Esophagus muscularis mucosa (tissue), 4 donors: ENCODE results near the gene SIPA1L3. TPM values are rescaled to one million over a fixed set of nuclear protein-coding genes. Genes with fewer than 3 reads are reported as not detected.
"Not testable (repeated sequence)": the region's sequence is repeated elsewhere in the genome, so short reads cannot be mapped to it uniquely, and the experiment has no call there.

ENCODE experiments used
- DNase-seq: peaks from one replicate; pipeline ENCODE4 v3.0.0-alpha.2; 2017; ENCODE audit errors: extremely low spot score
- H3K27ac ChIP-seq, 4 donors: fragments of 200-600 bp; sonication (generic); replicated peaks in 1 of 4; 1 replicate in 3 of 4; 2 replicates in 1 of 4; pipeline ENCODE4 v1.5.1; 2016 to 2019; ENCODE audit warnings: mild to moderate bottlenecking in 1 of 4
- H3K27me3 ChIP-seq, 4 donors: fragments of 200-600 bp; sonication (generic); one replicate each; pipeline versions ENCODE4 v1.5.1 to v1.6.0; 2016 to 2019
- H3K36me3 ChIP-seq, 4 donors: fragments of 200-600 bp; sonication (generic); one replicate each; pipeline ENCODE4 v1.5.1; 2016 to 2019
- H3K4me1 ChIP-seq, 4 donors: fragments of 200-600 bp; sonication (generic); one replicate each; pipeline ENCODE4 v1.5.1; 2016 to 2019
- H3K4me3 ChIP-seq, 4 donors: fragments of 200-600 bp; sonication (generic); 1 replicate in 2 of 4; 2 replicates in 2 of 4; pipeline ENCODE4 v1.5.1; 2016 to 2019; ENCODE audit warnings: mild to moderate bottlenecking in 4 of 4, moderate library complexity in 1 of 4
- H3K9me3 ChIP-seq, 4 donors: fragments of 200-600 bp; sonication (generic); 1 replicate in 3 of 4; 2 replicates in 1 of 4; pipeline ENCODE4 v1.5.1; 2016 to 2019
- CTCF ChIP-seq, 3 experiments: fragments of 200-600 bp in 2 of 3; fragments of 450-650 bp in 1 of 3; sonication (generic) in 2 of 3; IDR thresholded peaks; one replicate each; pipeline ENCODE4 v1.5.1; 2017 to 2019; ENCODE audit warnings: antibody characterized with exemption in 3 of 3, mild to moderate bottlenecking in 2 of 3, moderate library complexity in 1 of 3
- EP300 ChIP-seq: sonication (generic); formaldehyde crosslinking; IDR thresholded peaks from one replicate; pipeline ENCODE4 v1.6.1; 2017; ENCODE audit warnings: antibody characterized with exemption
- POLR2A ChIP-seq: fragments of 450-650 bp; IDR thresholded peaks from one replicate; pipeline ENCODE4 v1.6.1; 2017; ENCODE audit warnings: antibody characterized with exemption, moderate library complexity, mild to moderate bottlenecking, low read depth
- POLR2AphosphoS5 ChIP-seq, 2 donors: sonication (generic); formaldehyde crosslinking; IDR thresholded peaks; one replicate each; pipeline ENCODE4 v1.6.1; 2017; ENCODE audit warnings: antibody characterized with exemption in 2 of 2
- WGBS: methylation state at CpG from one replicate; pipeline ENCODE4 v1.1.5; 2018; 5-methylcytosine and 5-hydroxymethylcytosine counted together
- intact Hi-C: fragments of 100-400 bp; cut with DNase I; formaldehyde crosslinking; loops from one replicate; pipeline ENCODE4 v1.15.1; 2023
- total RNA-seq, 4 donors: library from RNA; depleted of rRNA; stranded (reverse); fragments of >200 nt; gene quantifications; one replicate each; pipeline versions ENCODE4 v1.1.0 to v1.2.1, GENCODE V29; 2016

The SIPA1L3 gene
- total RNA-seq, 4 donors from 2014 or later = 10.4 to 17.9 (median 13.2) TPM

- no peaks in the 10 kb centered on the region for H3K9me3 ChIP-seq
- no peaks in the 10 kb centered on the region for H3K36me3 ChIP-seq
- H3K27ac ChIP-seq = peak overlapping the region in 2 of 4 donors; percentile 74 to 81
- H3K4me1 ChIP-seq = peaks cover 12 to 23% (median 19%) of the 10 kb centered on the region in 4 donors
- DNase-seq = no peak
- TF ChIP-seq CTCF (IDR thresholded peaks at IDR 0.05) = no peak
- TF ChIP-seq POLR2AphosphoS5 (IDR thresholded peaks at IDR 0.05) = no peak
- TF ChIP-seq POLR2A = no peak
- no peak for TF ChIP-seq EP300
- WGBS = 24% methylated on average over 13 of the region's 13 CpGs
- no peaks in the 10 kb centered on the region for H3K27me3 ChIP-seq
- H3K4me3 ChIP-seq = peak overlapping the region; percentile 76 to 99 (median 91)
- intact Hi-C loops = loop anchor here (10.0 kb wide), 2 partner anchors 147 to 427 kb away; partner anchors contain the start of gene CATSPERG
Observed at GRCh38 chr19:37907735-37908455, 887 bp downstream of the SIPA1L3 start.

- H3K36me3 ChIP-seq = no peaks in the 10 kb centered on the region
- DNase-seq = no peak
- H3K9me3 ChIP-seq = no peaks in the 10 kb centered on the region
- H3K27ac ChIP-seq = no peak overlapping the region
- H3K4me3 ChIP-seq = no peak overlapping the region
- no peak for TF ChIP-seq POLR2A
- TF ChIP-seq EP300 = no peak
- TF ChIP-seq POLR2AphosphoS5 (IDR thresholded peaks at IDR 0.05) = no peak
- TF ChIP-seq CTCF (IDR thresholded peaks at IDR 0.05) = no peak
- H3K4me1 ChIP-seq = peaks cover 12 to 23% (median 19%) of the 10 kb centered on the region in 4 donors
- intact Hi-C loops = loop anchor here (10.0 kb wide), 2 partner anchors 145 to 425 kb away; partner anchors contain the start of gene CATSPERG
- 67% methylated on average over 6 of the region's 6 CpGs for WGBS
- no peaks in the 10 kb centered on the region for H3K27me3 ChIP-seq
Observed at GRCh38 chr19:37909661-37910199, 2.7 kb downstream of the SIPA1L3 start.

DNA sequence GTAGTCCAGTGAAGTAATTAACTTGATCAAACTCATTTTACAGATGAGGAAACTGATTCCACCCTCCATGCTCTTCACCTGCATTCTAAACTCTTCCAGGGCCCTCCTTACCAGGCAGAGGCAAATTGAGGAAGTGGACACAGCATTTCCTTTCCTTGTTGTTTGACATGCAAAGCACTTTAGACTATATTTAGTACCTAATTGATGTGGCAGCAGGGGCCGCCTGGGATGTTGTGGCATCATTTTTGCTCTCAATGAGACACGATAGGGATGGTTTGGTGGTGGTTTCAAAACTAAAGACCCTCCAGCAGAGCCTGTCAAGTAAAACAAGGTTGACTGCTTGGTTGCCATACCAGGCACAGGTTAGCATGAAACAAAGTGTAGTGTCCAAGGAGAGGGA, 7.9 kb downstream of the SIPA1L3 start:
- Histone ChIP-seq H3K4me1 (no peaks in the 10 kb centered on the region), H3K27me3 (no peaks in the 10 kb centered on the region), H3K9me3 (no peaks in the 10 kb centered on the region), H3K36me3 (no peaks in the 10 kb centered on the region), H3K4me3 (no peak overlapping the region), H3K27ac (no peak overlapping the region)
- intact Hi-C loops = no loop called here
- TF ChIP-seq EP300 (no peak), POLR2AphosphoS5 (IDR thresholded peaks at IDR 0.05) (no peak), POLR2A (no peak), CTCF (IDR thresholded peaks at IDR 0.05) (no peak)
- DNase-seq = no peak
- WGBS = 62% methylated on average over 2 of the region's 2 CpGs

- intact Hi-C loops = no loop called here
- H3K27me3 ChIP-seq = no peaks in the 10 kb centered on the region
- 69% methylated on average over 23 of the region's 23 CpGs for WGBS
- no peak for DNase-seq
- peaks cover 0 to 13% (median 0%) of the 10 kb centered on the region in 4 donors for H3K36me3 ChIP-seq
- H3K4me3 ChIP-seq = no peak overlapping the region
- no peak for TF ChIP-seq POLR2A
- TF ChIP-seq EP300 = no peak
- TF ChIP-seq CTCF (IDR thresholded peaks at IDR 0.05) = no peak
- TF ChIP-seq POLR2AphosphoS5 (IDR thresholded peaks at IDR 0.05) = no peak
- H3K9me3 ChIP-seq = no peaks in the 10 kb centered on the region
- H3K4me1 ChIP-seq = no peaks in the 10 kb centered on the region
- no peak overlapping the region for H3K27ac ChIP-seq
Observed at GRCh38 chr19:37920591-37921450, 13.8 kb downstream of the SIPA1L3 start.

DNA sequence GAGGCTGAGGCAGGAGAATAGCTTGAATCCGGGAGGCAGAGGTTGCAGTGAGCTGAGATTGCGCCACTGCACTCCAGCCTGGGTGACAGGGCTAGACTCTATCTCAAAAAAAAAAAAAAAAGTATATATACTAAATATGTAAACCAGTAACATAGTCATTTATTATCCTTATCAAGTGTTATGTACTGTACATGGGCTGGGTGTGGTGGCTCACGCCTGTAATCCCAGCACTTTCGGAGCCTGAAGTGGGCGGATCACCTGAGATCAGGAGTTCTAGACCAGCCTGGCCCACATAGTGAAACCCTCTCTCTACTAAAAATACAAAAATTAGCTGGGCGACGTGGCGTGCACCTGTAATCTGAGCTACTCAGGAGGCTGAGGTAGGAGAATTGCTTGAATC, 17.6 kb downstream of the SIPA1L3 start:
- 96% methylated on average over 8 of the region's 8 CpGs for whole genome bisulfite sequencing
- H3K27me3 ChIP-seq, DNase-seq, H3K9me3 ChIP-seq, H3K4me3 ChIP-seq, intact Hi-C loops, H3K27ac ChIP-seq, H3K4me1 ChIP-seq: not testable (repeated sequence)
- peaks cover 0 to 13% (median 0%) of the 10 kb centered on the region in 4 donors for H3K36me3 ChIP-seq
